Esophagus squamous epithelium (tissue), 5 donors: ENCODE results near the gene RAB30. TPM values are rescaled to one million over a fixed set of nuclear protein-coding genes. Genes with fewer than 3 reads are reported as not detected.

Source experiments
- DNase-seq: peaks from one replicate; lab custom pipeline; 2025; lab: John Stamatoyannopoulos, UW
- H3K27ac ChIP-seq, 4 donors: fragments of 200-600 bp; sonication (generic); one replicate each; pipeline ENCODE4 v1.5.1; 2016 to 2019; ENCODE audit warnings: mild to moderate bottlenecking in 1 of 4
- H3K27me3 ChIP-seq, 4 donors: fragments of 200-600 bp; sonication (generic); 1 replicate in 3 of 4; 2 replicates in 1 of 4; pipeline versions ENCODE4 v1.5.1 to v1.6.0; 2017 to 2021; ENCODE audit warnings: antibody characterized with exemption in 1 of 4
- H3K36me3 ChIP-seq, 3 donors: fragments of 200-600 bp; sonication (generic); one replicate each; pipeline ENCODE4 v1.5.1; 2016 to 2019
- H3K4me1 ChIP-seq, 3 donors: fragments of 200-600 bp; sonication (generic); one replicate each; pipeline ENCODE4 v1.5.1; 2017 to 2019
- H3K4me3 ChIP-seq, 4 donors: fragments of 200-600 bp; sonication (generic); 1 replicate in 3 of 4; 2 replicates in 1 of 4; pipeline ENCODE4 v1.5.1; 2016 to 2019; ENCODE audit warnings: mild to moderate bottlenecking in 2 of 4, moderate library complexity in 1 of 4
- H3K9me3 ChIP-seq, 3 donors: fragments of 200-600 bp; sonication (generic); one replicate each; pipeline ENCODE4 v1.5.1; 2016 to 2019
- POLR2A ChIP-seq, 4 donors: fragments of 450-650 bp; IDR thresholded peaks; one replicate each; pipeline ENCODE4 v1.6.1; 2017; ENCODE audit warnings: antibody characterized with exemption in 4 of 4, mild to moderate bottlenecking in 4 of 4, moderate library complexity in 3 of 4
- WGBS, 2 donors: methylation state at CpG; one replicate each; pipeline ENCODE4 v1.1.5; 2018; 5-methylcytosine and 5-hydroxymethylcytosine counted together
- intact Hi-C: fragments of 100-400 bp; cut with DNase I; formaldehyde crosslinking; loops from one replicate; pipeline ENCODE4 v1.15.0; 2022
- total RNA-seq, 4 donors: library from RNA; depleted of rRNA; stranded (reverse); fragments of >200 nt; gene quantifications; one replicate each; pipeline ENCODE4 v1.1.0, GENCODE V29; 2016
- TF ChIP-seq, protein P1 (sequence below), 6 experiments: fragments of 450-650 bp in 4 of 6; fragments of 200-600 bp in 2 of 6; sonication (generic) in 2 of 6; IDR thresholded peaks; one replicate each; pipeline ENCODE4 v1.5.1; 2016 to 2019; ENCODE audit warnings: antibody characterized with exemption in 6 of 6, mild to moderate bottlenecking in 4 of 6, moderate library complexity in 4 of 6
- donor health status: DM: yes; HTN: yes; CAD: no.

The RAB30 gene
- total RNA-seq, 4 donors from 2014 or later, result 2.2 to 8.7 (median 6.0) TPM

DNA sequence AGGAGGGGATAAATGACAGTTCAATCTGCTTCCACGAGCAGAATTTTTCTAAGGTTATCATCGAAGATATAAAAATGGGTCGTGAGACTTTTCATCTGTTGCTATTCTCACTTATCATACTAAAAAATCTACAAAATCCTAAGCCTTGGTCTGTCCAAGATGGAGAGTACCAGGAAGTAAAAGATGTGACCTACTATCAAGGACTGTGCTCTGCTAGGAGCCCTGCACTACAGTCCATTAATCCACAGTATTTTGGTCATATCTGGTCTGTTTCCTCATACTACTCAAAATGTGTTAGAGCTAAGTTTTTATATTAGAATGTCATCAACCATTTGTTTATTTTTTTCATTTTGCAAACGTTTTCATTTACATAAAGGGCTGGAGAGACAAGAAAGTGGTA lies 90.8 kb downstream of the RAB30 start:
- Histone ChIP-seq H3K4me1 (peaks cover 2 to 22% (median 6%) of the 10 kb centered on the region in 3 donors), H3K27ac (no peak overlapping the region), H3K4me3 (no peak overlapping the region), H3K27me3 (no peaks in the 10 kb centered on the region), H3K9me3 (no peaks in the 10 kb centered on the region), H3K36me3 (peaks cover 0 to 32% (median 0%) of the 10 kb centered on the region in 3 donors)
- DNase-seq, result no peak
- WGBS, 2 donors, result 78 to 83% methylated on average over 4 of the region's 4 CpGs
- TF ChIP-seq, protein P1, sequence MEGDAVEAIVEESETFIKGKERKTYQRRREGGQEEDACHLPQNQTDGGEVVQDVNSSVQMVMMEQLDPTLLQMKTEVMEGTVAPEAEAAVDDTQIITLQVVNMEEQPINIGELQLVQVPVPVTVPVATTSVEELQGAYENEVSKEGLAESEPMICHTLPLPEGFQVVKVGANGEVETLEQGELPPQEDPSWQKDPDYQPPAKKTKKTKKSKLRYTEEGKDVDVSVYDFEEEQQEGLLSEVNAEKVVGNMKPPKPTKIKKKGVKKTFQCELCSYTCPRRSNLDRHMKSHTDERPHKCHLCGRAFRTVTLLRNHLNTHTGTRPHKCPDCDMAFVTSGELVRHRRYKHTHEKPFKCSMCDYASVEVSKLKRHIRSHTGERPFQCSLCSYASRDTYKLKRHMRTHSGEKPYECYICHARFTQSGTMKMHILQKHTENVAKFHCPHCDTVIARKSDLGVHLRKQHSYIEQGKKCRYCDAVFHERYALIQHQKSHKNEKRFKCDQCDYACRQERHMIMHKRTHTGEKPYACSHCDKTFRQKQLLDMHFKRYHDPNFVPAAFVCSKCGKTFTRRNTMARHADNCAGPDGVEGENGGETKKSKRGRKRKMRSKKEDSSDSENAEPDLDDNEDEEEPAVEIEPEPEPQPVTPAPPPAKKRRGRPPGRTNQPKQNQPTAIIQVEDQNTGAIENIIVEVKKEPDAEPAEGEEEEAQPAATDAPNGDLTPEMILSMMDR (IDR thresholded peaks at IDR 0.05), result no peak
- no peak for TF ChIP-seq POLR2A (IDR thresholded peaks at IDR 0.05)
- intact Hi-C loops, result no loop called here

GRCh38 chr11:82980292-82980691 lies 91.4 kb downstream of the RAB30 start:
- Histone ChIP-seq H3K9me3 (no peaks in the 10 kb centered on the region), H3K27ac (peak overlapping the region in 1 of 4 donors; percentile 18), H3K36me3 (peaks cover 0 to 31% (median 0%) of the 10 kb centered on the region in 3 donors), H3K4me3 (no peak overlapping the region), H3K4me1 (peaks cover 2 to 22% (median 6%) of the 10 kb centered on the region in 3 donors), H3K27me3 (no peaks in the 10 kb centered on the region)
- intact Hi-C loops, result no loop called here
- TF ChIP-seq, protein P1 (IDR thresholded peaks at IDR 0.05), result no peak
- no peak for TF ChIP-seq POLR2A (IDR thresholded peaks at IDR 0.05)
- no peak for DNase-seq

- H3K36me3 ChIP-seq, result peaks cover 0 to 26% (median 0%) of the 10 kb centered on the region in 3 donors
- DNase-seq, result no peak
- intact Hi-C loops, result no loop called here
- peak overlapping the region in 1 of 4 donors; percentile 18 for H3K27ac ChIP-seq
- no peaks in the 10 kb centered on the region for H3K9me3 ChIP-seq
- H3K4me3 ChIP-seq, result no peak overlapping the region
- TF ChIP-seq POLR2A (IDR thresholded peaks at IDR 0.05), result no peak
- TF ChIP-seq, protein P1 (IDR thresholded peaks at IDR 0.05), result no peak
- H3K27me3 ChIP-seq, result no peaks in the 10 kb centered on the region
- peaks cover 2 to 22% (median 6%) of the 10 kb centered on the region in 3 donors for H3K4me1 ChIP-seq
Observed at GRCh38 chr11:82979824-82980223, 91.9 kb downstream of the RAB30 start.

DNA sequence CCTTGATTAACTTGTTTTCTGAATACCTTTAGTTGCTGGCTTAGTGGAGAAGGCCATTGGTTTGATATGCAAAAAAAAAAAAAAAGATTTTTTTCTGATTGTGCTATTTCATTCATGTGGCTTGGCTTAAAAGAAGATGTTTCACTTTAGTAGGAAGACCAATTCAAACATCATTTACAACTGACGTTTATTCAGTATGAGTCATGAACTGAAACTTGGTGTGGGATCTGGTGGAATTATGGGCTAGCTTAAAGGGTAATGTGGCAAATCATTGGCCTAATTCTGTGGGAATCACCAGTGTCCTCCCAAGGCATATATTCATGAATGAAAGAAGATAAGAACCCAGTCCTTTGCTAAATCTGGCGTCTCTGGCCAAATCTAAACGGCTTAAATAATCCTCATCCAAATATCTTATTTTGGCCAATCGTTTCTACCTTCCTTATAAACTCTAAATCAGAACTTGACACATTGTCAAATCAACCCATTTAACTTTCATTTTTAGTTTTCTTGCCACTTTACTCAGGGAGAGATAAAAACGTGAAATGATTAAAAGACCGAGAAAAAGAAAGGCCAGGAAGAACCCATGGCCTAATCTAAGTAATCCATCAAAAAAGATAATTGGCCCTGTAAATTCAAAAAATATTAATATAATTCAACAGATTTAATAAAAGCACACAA lies 93.1 kb downstream of the RAB30 start:
- H3K27me3 ChIP-seq, result no peaks in the 10 kb centered on the region
- DNase-seq, result no peak
- peaks cover 2 to 22% (median 6%) of the 10 kb centered on the region in 3 donors for H3K4me1 ChIP-seq
- TF ChIP-seq, protein P1 (IDR thresholded peaks at IDR 0.05), result no peak
- TF ChIP-seq POLR2A (IDR thresholded peaks at IDR 0.05), result no peak
- intact Hi-C loops, result no loop called here
- no peak overlapping the region for H3K27ac ChIP-seq
- WGBS, 2 donors, result 69 to 70% methylated on average over 6 of the region's 6 CpGs
- no peak overlapping the region for H3K4me3 ChIP-seq
- H3K9me3 ChIP-seq, result no peaks in the 10 kb centered on the region
- H3K36me3 ChIP-seq, result peaks cover 0 to 17% (median 0%) of the 10 kb centered on the region in 3 donors

- Histone ChIP-seq H3K9me3 (no peaks in the 10 kb centered on the region), H3K4me1 (peaks cover 2 to 22% (median 6%) of the 10 kb centered on the region in 3 donors), H3K27me3 (no peaks in the 10 kb centered on the region), H3K27ac (no peak overlapping the region), H3K36me3 (peaks cover 0 to 9% (median 0%) of the 10 kb centered on the region in 3 donors), H3K4me3 (no peak overlapping the region)
- TF ChIP-seq, protein P1 (IDR thresholded peaks at IDR 0.05), result no peak
- no peak for TF ChIP-seq POLR2A (IDR thresholded peaks at IDR 0.05)
- intact Hi-C loops, result no loop called here
- no peak for DNase-seq
Observed at GRCh38 chr11:82976786-82977185, 94.9 kb downstream of the RAB30 start.
